ENCODE data around the gene SMIM35. TPM values are rescaled to one million over a fixed set of nuclear protein-coding genes. Genes with fewer than 3 reads are reported as not detected.

SMIM35 gene
- total RNA-seq, 1 experiment from 2014 or later, result not detected

- no peaks in the 10 kb centered on the region; a peak in 1 of 7 replicates for H3K36me3 Mint-ChIP-seq (ENCODE audit: insufficient read depth in 1 of 3, low read depth in 3 of 3)
- Histone ChIP-seq H3K23ac (ENCODE audit: insufficient read length, low read depth, low read length) (no peak overlapping the region), H2AK5ac (ENCODE audit: insufficient read length, low read length) (no peak overlapping the region), H3K79me2 (ENCODE audit: insufficient read depth, low read length) (no peaks in the 10 kb centered on the region), H4K91ac (ENCODE audit: insufficient read length, low read depth, low read length) (no peak overlapping the region), H2BK15ac (ENCODE audit: low read depth, low read length) (no peak overlapping the region), H2BK120ac (ENCODE audit: low read depth, low read length, poor library complexity, severe bottlenecking) (no peak overlapping the region), H4K8ac (replicated peaks; ENCODE audit: insufficient read length, low read depth, low read length) (no peak overlapping the region), H3K23me2 (ENCODE audit: insufficient read length, low read depth, low read length, poor library complexity, severe bottlenecking) (no peaks in the 10 kb centered on the region), H3K27ac (ENCODE audit: insufficient read length, low read depth, low read length) (no peak overlapping the region), H2BK12ac (ENCODE audit: insufficient read length, low read depth, low read length) (no peak overlapping the region), H3K9me3 (ENCODE audit: control insufficient read depth, low read depth, low read length) (no peaks in the 10 kb centered on the region), H4K20me1 (ENCODE audit: control insufficient read depth, insufficient read depth, insufficient read length) (no peaks in the 10 kb centered on the region), H4K5ac (ENCODE audit: insufficient read length, low read depth, low read length) (no peak overlapping the region), H3K79me1 (ENCODE audit: insufficient read depth, low read depth, low read length, poor library complexity, severe bottlenecking) (no peaks in the 10 kb centered on the region), H3K27me3 (ENCODE audit: insufficient read depth, low read length) (no peaks in the 10 kb centered on the region), H3T11ph (ENCODE audit: low read length) (no peak overlapping the region), H3K14ac (ENCODE audit: insufficient read depth, low read length) (no peak overlapping the region; the same call in 1 of the 2 replicates), H3K18ac (ENCODE audit: insufficient read length, low read depth, low read length) (no peak overlapping the region), H2BK20ac (ENCODE audit: low read depth, low read length, poor library complexity, severe bottlenecking) (no peak overlapping the region), H3K4ac (ENCODE audit: low read depth, low read length) (no peak overlapping the region), H3K4me1 (ENCODE audit: insufficient read depth, low read length) (no peaks in the 10 kb centered on the region; the same call in 1 of the 2 replicates), H2AFZ (ENCODE audit: low read length) (no peak overlapping the region), H3K56ac (ENCODE audit: insufficient read length, low read depth, low read length) (no peak overlapping the region), H3K9ac (ENCODE audit: extremely low read depth, insufficient read length, low read length) (no peak overlapping the region), H2BK5ac (ENCODE audit: insufficient read length, low read length) (no peak overlapping the region), H3K4me2 (ENCODE audit: insufficient read depth, insufficient read length, low read length) (no peak overlapping the region)
- no CpG with 5 or more reads among the region's 9 CpGs for WGBS (ENCODE audit: extremely low coverage, insufficient read length, low lambda C conversion rate)
- H3K27me3 Mint-ChIP-seq (ENCODE audit: low read depth), result peaks cover 18% of the 10 kb centered on the region
- DNase-seq, result no peak
- no peak overlapping the region for H3K27ac Mint-ChIP-seq
- H3K9me3 Mint-ChIP-seq, result no peaks in the 10 kb centered on the region
- no peak for TF ChIP-seq CTCF (conservative IDR thresholded peaks at IDR 0.05)
- no peak overlapping the region for H3K4me3 Mint-ChIP-seq
- H3K4me1 Mint-ChIP-seq, result peaks cover 3 to 9% of the 10 kb centered on the region in 2 experiments; a peak in 2 of 4 replicates
Measured at GRCh38 chr11:117993988-117994745, 92.6 kb downstream of the SMIM35 start.

Measured in H9 (cell line).